ENCODE results near the gene UBE2H.

Gene UBE2H

GRCh38 chr7:129959471-129960203, 6.9 kb upstream of the UBE2H start:
- DNase-seq (ENCODE audit: extremely low read depth, low read depth), result no peak
- H3K4me3 ChIP-seq (replicated peaks; ENCODE audit: low read depth, low read length), result no peak overlapping the region
- TF ChIP-seq CTCF (IDR thresholded peaks at IDR 0.05; ENCODE audit: low read depth, low read length, missing control alignments), result no peak

GRCh38 chr7:129958643-129959470, 6.1 kb upstream of the UBE2H start:
- DNase-seq (ENCODE audit: extremely low read depth, low read depth), result no peak
- no peak for TF ChIP-seq CTCF (IDR thresholded peaks at IDR 0.05; ENCODE audit: low read depth, low read length, missing control alignments)
- H3K4me3 ChIP-seq (replicated peaks; ENCODE audit: low read depth, low read length), result no peak overlapping the region

GRCh38 chr7:129955993-129956543, 3.3 kb upstream of the UBE2H start:
- no peak for TF ChIP-seq CTCF (IDR thresholded peaks at IDR 0.05; ENCODE audit: low read depth, low read length, missing control alignments)
- no peak overlapping the region for H3K4me3 ChIP-seq (replicated peaks; ENCODE audit: low read depth, low read length)
- no peak for DNase-seq (ENCODE audit: extremely low read depth, low read depth)

- H3K4me3 ChIP-seq (replicated peaks; ENCODE audit: low read depth, low read length), result peak overlapping the region; percentile 80
- no peak for TF ChIP-seq CTCF (IDR thresholded peaks at IDR 0.05; ENCODE audit: low read depth, low read length, missing control alignments)
- no peak for DNase-seq (ENCODE audit: extremely low read depth, low read depth)
These were observed 591 bp downstream of the UBE2H start for GRCh38 chr7:129952086-129952652.

- no peak for DNase-seq (ENCODE audit: extremely low read depth, low read depth)
- TF ChIP-seq CTCF (IDR thresholded peaks at IDR 0.05; ENCODE audit: low read depth, low read length, missing control alignments), result no peak
- H3K4me3 ChIP-seq (replicated peaks; ENCODE audit: low read depth, low read length), result peak overlapping the region; percentile 80
These were observed 1.3 kb downstream of the UBE2H start for GRCh38 chr7:129951226-129952085.

GRCh38 chr7:129950933-129951225, 1.9 kb downstream of the UBE2H start:
- no peak for DNase-seq (ENCODE audit: extremely low read depth, low read depth)
- no peak for TF ChIP-seq CTCF (IDR thresholded peaks at IDR 0.05; ENCODE audit: low read depth, low read length, missing control alignments)
- H3K4me3 ChIP-seq (replicated peaks; ENCODE audit: low read depth, low read length), result peak overlapping the region; percentile 80

All from HFF-Myc (cell line).